H9 (cell line): ENCODE data around the gene ODAD3. TPM values are rescaled to one million over a fixed set of nuclear protein-coding genes. Genes with fewer than 3 reads are reported as not detected.

Experiments used
- DNase-seq: peaks from one replicate; pipeline ENCODE4 v3.0.0-alpha.2; 2017
- H2AFZ ChIP-seq: one replicate; pipeline ENCODE4 v1.6.1; 2013; ENCODE audit warnings: mild to moderate bottlenecking, low read length, control low read depth, moderate library complexity
- H2AK5ac ChIP-seq: 2 replicates; pipeline ENCODE4 v1.6.1; 2013; ENCODE audit warnings: low read length, control low read depth, mixed read lengths; ENCODE audit not compliant: insufficient read length
- H2BK120ac ChIP-seq: one replicate; pipeline ENCODE4 v1.6.1; 2013; ENCODE audit warnings: low read depth, mild to moderate bottlenecking, low read length, control low read depth, inconsistent platforms; ENCODE audit not compliant: poor library complexity, severe bottlenecking
- H2BK12ac ChIP-seq: 2 replicates; pipeline ENCODE4 v1.6.1; 2013; ENCODE audit warnings: low read length, control low read depth, mixed read lengths, low read depth; ENCODE audit not compliant: insufficient read length
- H2BK15ac ChIP-seq: 2 replicates; pipeline ENCODE4 v1.6.1; 2013; ENCODE audit warnings: low read depth, low read length, control low read depth
- H2BK20ac ChIP-seq: one replicate; pipeline ENCODE4 v1.6.1; 2013; ENCODE audit warnings: low read depth, mild to moderate bottlenecking, low read length, control low read depth, inconsistent platforms; ENCODE audit not compliant: poor library complexity, severe bottlenecking
- H2BK5ac ChIP-seq: 2 replicates; pipeline ENCODE4 v1.6.1; 2013; ENCODE audit warnings: low read length, control low read depth, mixed read lengths; ENCODE audit not compliant: insufficient read length
- H3K14ac ChIP-seq: 2 replicates; pipeline ENCODE4 v1.6.1; 2013; ENCODE audit warnings: low read length, control low read depth; ENCODE audit not compliant: insufficient read depth
- H3K18ac ChIP-seq: 2 replicates; pipeline ENCODE4 v1.6.1; 2013; ENCODE audit warnings: low read depth, mild to moderate bottlenecking, mixed read lengths, low read length, control low read depth; ENCODE audit not compliant: insufficient read length
- H3K23ac ChIP-seq: 2 replicates; pipeline ENCODE4 v1.6.1; 2013; ENCODE audit warnings: low read length, control low read depth, mixed read lengths, low read depth; ENCODE audit not compliant: insufficient read length
- H3K23me2 ChIP-seq: 2 replicates; pipeline ENCODE4 v1.6.1; 2013; ENCODE audit warnings: low read depth, mild to moderate bottlenecking, mixed read lengths, low read length, control low read depth; ENCODE audit not compliant: insufficient read length, poor library complexity, severe bottlenecking
- H3K27ac ChIP-seq: 2 replicates; pipeline ENCODE4 v1.5.1; 2013; ENCODE audit warnings: low read length, control low read depth, mixed read lengths, low read depth; ENCODE audit not compliant: insufficient read length
- H3K27me3 ChIP-seq: 2 replicates; pipeline ENCODE4 v1.6.1; 2013; ENCODE audit warnings: low read length, control low read depth, inconsistent platforms; ENCODE audit not compliant: insufficient read depth
- H3K4ac ChIP-seq: 2 replicates; pipeline ENCODE4 v1.6.1; 2013; ENCODE audit warnings: low read depth, mild to moderate bottlenecking, control low read depth, inconsistent platforms, low read length, moderate library complexity
- H3K4me1 ChIP-seq: 2 replicates; pipeline ENCODE4 v1.6.1; 2013; ENCODE audit warnings: low read length, control low read depth, inconsistent platforms; ENCODE audit not compliant: insufficient read depth
- H3K4me2 ChIP-seq: 2 replicates; pipeline ENCODE4 v1.6.1; 2013; ENCODE audit warnings: low read length, control low read depth, mixed read lengths; ENCODE audit not compliant: insufficient read length, insufficient read depth
- H3K56ac ChIP-seq: 2 replicates; pipeline ENCODE4 v1.6.1; 2013; ENCODE audit warnings: low read depth, mild to moderate bottlenecking, mixed read lengths, low read length, control low read depth; ENCODE audit not compliant: insufficient read length
- H3K79me1 ChIP-seq: 2 replicates; pipeline ENCODE4 v1.6.1; 2013; ENCODE audit warnings: low read depth, mild to moderate bottlenecking, moderate library complexity, low read length, control low read depth, inconsistent platforms; ENCODE audit not compliant: insufficient read depth, poor library complexity, severe bottlenecking
- H3K79me2 ChIP-seq: 2 replicates; pipeline ENCODE4 v1.6.1; 2013; ENCODE audit warnings: low read length, control low read depth, inconsistent platforms; ENCODE audit not compliant: insufficient read depth
- H3K9ac ChIP-seq: 2 replicates; pipeline ENCODE4 v1.6.1; 2013; ENCODE audit warnings: low read length, control low read depth, mixed read lengths; ENCODE audit not compliant: insufficient read length; ENCODE audit errors: extremely low read depth
- H3K9me3 ChIP-seq: one replicate; pipeline ENCODE4 v1.6.1; 2013; ENCODE audit warnings: low read depth, low read length, inconsistent platforms; ENCODE audit not compliant: control insufficient read depth
- H3T11ph ChIP-seq: one replicate; pipeline ENCODE4 v1.6.1; 2013; ENCODE audit warnings: mild to moderate bottlenecking, low read length, control low read depth, inconsistent platforms
- H4K20me1 ChIP-seq: one replicate; pipeline ENCODE4 v1.6.1; 2013; ENCODE audit not compliant: control insufficient read depth, insufficient read length, insufficient read depth
- H4K5ac ChIP-seq: 2 replicates; pipeline ENCODE4 v1.6.1; 2013; ENCODE audit warnings: low read depth, mild to moderate bottlenecking, mixed read lengths, low read length, control low read depth; ENCODE audit not compliant: insufficient read length
- H4K8ac ChIP-seq: replicated peaks from 2 replicates; pipeline ENCODE4 v1.6.1; 2013; ENCODE audit warnings: low read length, control low read depth, mixed read lengths, low read depth; ENCODE audit not compliant: insufficient read length
- H4K91ac ChIP-seq: 2 replicates; pipeline ENCODE4 v1.6.1; 2013; ENCODE audit warnings: low read depth, mild to moderate bottlenecking, moderate library complexity, mixed read lengths, low read length, control low read depth; ENCODE audit not compliant: insufficient read length
- H3K27ac Mint-ChIP-seq, 3 experiments: 2 replicates in 2 of 3; 3 replicates in 1 of 3; pipeline ENCODE4 v1.8.0; 2020 to 2021; ENCODE audit warnings: mixed read lengths in 3 of 3, mild to moderate bottlenecking in 1 of 3, moderate library complexity in 1 of 3
- H3K27me3 Mint-ChIP-seq: 2 replicates; pipeline ENCODE4 v1.8.0; 2021; ENCODE audit warnings: low read depth, mild to moderate bottlenecking, moderate library complexity, mixed read lengths
- H3K36me3 Mint-ChIP-seq, 3 experiments: 2 replicates in 2 of 3; 3 replicates in 1 of 3; pipeline ENCODE4 v1.8.0; 2020 to 2021; ENCODE audit warnings: low read depth in 3 of 3, mixed read lengths in 3 of 3; ENCODE audit not compliant: insufficient read depth in 1 of 3
- H3K4me1 Mint-ChIP-seq, 2 experiments: 2 replicates each; pipeline ENCODE4 v1.8.0; 2020; ENCODE audit warnings: mixed read lengths in 2 of 2
- H3K4me3 Mint-ChIP-seq, 2 experiments: 2 replicates in 1 of 2; 3 replicates in 1 of 2; pipeline ENCODE4 v1.8.0; 2020 to 2021; ENCODE audit warnings: mild to moderate bottlenecking in 2 of 2, mixed read lengths in 2 of 2, moderate library complexity in 1 of 2
- H3K9me3 Mint-ChIP-seq, 2 experiments: 2 replicates in 1 of 2; 3 replicates in 1 of 2; pipeline ENCODE4 v1.8.0; 2020; ENCODE audit warnings: mild to moderate bottlenecking in 2 of 2, mixed read lengths in 2 of 2, moderate library complexity in 1 of 2
- CTCF ChIP-seq: fragments of 200-600 bp; sonication (generic); conservative IDR thresholded peaks from 3 replicates; pipeline ENCODE4 v1.8.0; 2021; ENCODE audit warnings: antibody characterized with exemption, mild to moderate bottlenecking
- WGBS: extraction: QIAGEN DNeasy Blood & Tissue Kit; methylation state at CpG from one replicate; pipeline ENCODE4 v1.1.7; 2013; ENCODE audit warnings: missing lambda C conversion rate, low lambda C conversion rate, mixed read lengths; ENCODE audit not compliant: insufficient read length; ENCODE audit errors: extremely low coverage; 5-methylcytosine and 5-hydroxymethylcytosine counted together
- total RNA-seq: library from RNA; stranded (reverse); gene quantifications from 2 replicates; pipeline ENCODE4 v1.2.1, GENCODE V29; 2021

The ODAD3 gene
- total RNA-seq, 1 experiment from 2014 or later = 2.5 TPM

- Histone ChIP-seq H2BK20ac (no peak overlapping the region), H3K56ac (no peak overlapping the region), H3K9me3 (no peaks in the 10 kb centered on the region), H2AFZ (no peak overlapping the region), H3K27me3 (no peaks in the 10 kb centered on the region; the same call in 1 of the 2 replicates), H2BK15ac (no peak overlapping the region), H2BK120ac (no peak overlapping the region), H2BK12ac (no peak overlapping the region), H3K4me2 (peak overlapping the region; percentile 72), H3K23me2 (peaks cover 32% of the 10 kb centered on the region), H4K8ac (no peak overlapping the region), H3K23ac (no peak overlapping the region), H3K4ac (no peak overlapping the region), H3K4me1 (no peaks in the 10 kb centered on the region), H4K20me1 (no peaks in the 10 kb centered on the region), H2BK5ac (no peak overlapping the region), H3K79me1 (no peaks in the 10 kb centered on the region), H4K91ac (no peak overlapping the region), H3T11ph (no peak overlapping the region), H3K18ac (no peak overlapping the region), H3K9ac (no peak overlapping the region), H4K5ac (no peak overlapping the region), H2AK5ac (no peak overlapping the region), H3K27ac (no peak overlapping the region), H3K79me2 (no peaks in the 10 kb centered on the region), H3K14ac (no peak overlapping the region)
- Mint-ChIP-seq H3K9me3 (no peaks in the 10 kb centered on the region; a peak in 2 of 5 replicates), H3K4me1 (peaks cover 23 to 28% of the 10 kb centered on the region in 2 experiments), H3K27me3 (peaks cover 27% of the 10 kb centered on the region), H3K4me3 (peak overlapping the region; percentile 69 to 92), H3K27ac (no peak overlapping the region), H3K36me3 (peaks cover 0 to 7% (median 5%) of the 10 kb centered on the region in 3 experiments; a peak in 3 of 7 replicates)
- TF ChIP-seq CTCF = no peak
- WGBS = no CpG with 5 or more reads among the region's 46 CpGs
- DNase-seq = peak; percentile 79
Measured at GRCh38 chr19:11420429-11421370, 14.2 kb downstream of the ODAD3 start.
